Adrenal gland (tissue), 12 donors: ENCODE data around the gene C10orf90. TPM values are rescaled to one million over a fixed set of nuclear protein-coding genes. Genes with fewer than 3 reads are reported as not detected.

Experiments
- DNase-seq, 7 donors: peaks; one replicate each; pipeline ENCODE4 v3.0.0-alpha.2; 2019 to 2020
- H3K27ac ChIP-seq, 5 donors: fragments of 200-600 bp; sonication (generic) in 4 of 5; 1 replicate in 3 of 5; 2 replicates in 2 of 5; pipeline versions ENCODE4 v1.5.1 to v1.8.0; 2016 to 2020; ENCODE audit warnings: mild to moderate bottlenecking in 1 of 5
- H3K27me3 ChIP-seq: fragments of 200-600 bp; 2 replicates; pipeline ENCODE4 v1.8.0; 2021
- H3K36me3 ChIP-seq, 2 donors: fragments of 200-600 bp; replicated peaks in 1 of 2; 1 replicate in 1 of 2; 2 replicates in 1 of 2; pipeline versions ENCODE4 v1.5.1 to v1.8.0; 2018 to 2022
- H3K4me1 ChIP-seq, 2 donors: fragments of 200-600 bp; replicated peaks in 1 of 2; 1 replicate in 1 of 2; 2 replicates in 1 of 2; pipeline versions ENCODE4 v1.5.1 to v1.8.0; 2018 to 2021
- H3K4me3 ChIP-seq, 4 donors: fragments of 200-600 bp; sonication (generic) in 3 of 4; one replicate each; pipeline ENCODE4 v1.5.1; 2016 to 2018
- H3K9me3 ChIP-seq, 3 donors: fragments of 200-600 bp; sonication (generic) in 1 of 3; replicated peaks in 1 of 3; 1 replicate in 2 of 3; 2 replicates in 1 of 3; pipeline versions ENCODE4 v1.5.1 to v1.8.0; 2016 to 2021
- CTCF ChIP-seq, 6 experiments: fragments of 450-650 bp in 4 of 6; fragments of 200-600 bp in 2 of 6; sonication (generic) in 1 of 6; IDR thresholded peaks; 1 replicate in 5 of 6; 2 replicates in 1 of 6; pipeline versions ENCODE4 v1.5.1 to v1.8.0; 2016 to 2021; ENCODE audit warnings: antibody characterized with exemption in 6 of 6, mild to moderate bottlenecking in 2 of 6, moderate library complexity in 1 of 6
- POLR2A ChIP-seq, 2 donors: fragments of 450-650 bp; IDR thresholded peaks; one replicate each; pipeline ENCODE4 v1.6.1; 2017; ENCODE audit warnings: antibody characterized with exemption in 2 of 2, mild to moderate bottlenecking in 2 of 2, moderate library complexity in 1 of 2
- WGBS, 4 donors: extraction: QIAGEN DNeasy Blood & Tissue Kit in 2 of 4; methylation state at CpG; one replicate each; pipeline versions ENCODE4 v1.1.5 to v1.1.7; 2013 to 2017; 5-methylcytosine and 5-hydroxymethylcytosine counted together
- intact Hi-C, 2 donors: fragments of 100-400 bp; cut with DNase I; formaldehyde crosslinking; loops; one replicate each; pipeline versions ENCODE4 v1.14.1 to v1.15.0; 2022 to 2023
- polyA plus RNA-seq, 3 donors: library from polyadenylated mRNA; stranded (reverse); fragments of 200-250 nt in 2 of 3; fragments of 350-450 nt in 1 of 3; fragmentation: Illumina TruSeq in 1 of 3; extraction: RNeasy Lipid Tissue Mini Kit (QIAGEN cat#74804) in 1 of 3; gene quantifications; one replicate each; pipeline ENCODE4 v1.2.3, GENCODE V29; 2013 to 2014
- total RNA-seq, 9 donors: library from RNA; depleted of rRNA in 4 of 9; stranded (reverse); fragments of >200 nt in 4 of 9; fragments of 120-200 nt in 1 of 9; fragmentation: NEBNext Ultra II Directional in 1 of 9; extraction: Animal tissue kit (Norgen Biotek cat#: 25700) in 1 of 9; gene quantifications; one replicate each; pipeline versions ENCODE4 v1.1.0 to v1.2.4, GENCODE V29; 2013 to 2023
- donor health status: healthy with polysubstance abuse.
- donor health status: Bipolar disorder and iron deficiency.
- donor health status: DM: yes; HTN: yes; CAD: no.
- donor health status: DM: no; HTN: no; CAD: no.
- donor health status: DM: no; HTN: no; CAD: no.
- donor health status: DM: yes; HTN: yes; CAD: no.

The C10orf90 gene
- total and polyA plus RNA-seq, 12 donors = 0.10 to 0.18 TPM; not detected in 10

GRCh38 chr10:126376956-126377355, 293.5 kb downstream of the C10orf90 start:
- 73 to 88% (median 83%) methylated on average over 2 of the region's 2 CpGs for WGBS, 4 donors
- intact Hi-C loops = no loop called here
- no peaks in the 10 kb centered on the region for H3K36me3 ChIP-seq
- TF ChIP-seq CTCF (IDR thresholded peaks at IDR 0.05) = no peak
- no peak for TF ChIP-seq POLR2A (IDR thresholded peaks at IDR 0.05)
- no peaks in the 10 kb centered on the region for H3K27me3 ChIP-seq
- H3K4me1 ChIP-seq = no peaks in the 10 kb centered on the region
- no peak for DNase-seq
- no peak overlapping the region for H3K27ac ChIP-seq
- H3K9me3 ChIP-seq = no peaks in the 10 kb centered on the region
- H3K4me3 ChIP-seq = no peak overlapping the region

- H3K4me1 ChIP-seq = no peaks in the 10 kb centered on the region
- no peaks in the 10 kb centered on the region for H3K27me3 ChIP-seq
- TF ChIP-seq CTCF (IDR thresholded peaks at IDR 0.05) (no peak), POLR2A (IDR thresholded peaks at IDR 0.05) (no peak)
- H3K9me3 ChIP-seq = no peaks in the 10 kb centered on the region
- no peak overlapping the region for H3K4me3 ChIP-seq
- no peaks in the 10 kb centered on the region for H3K36me3 ChIP-seq
- DNase-seq = no peak
- WGBS, 4 donors = 81 to 93% (median 86%) methylated on average over 1 of the region's 1 CpG
- intact Hi-C loops = no loop called here
- H3K27ac ChIP-seq = no peak overlapping the region
These were observed 294.5 kb downstream of the C10orf90 start for GRCh38 chr10:126375926-126376554.

- no peaks in the 10 kb centered on the region for H3K27me3 ChIP-seq
- H3K27ac ChIP-seq = no peak overlapping the region
- intact Hi-C loops = no loop called here
- no peak overlapping the region for H3K4me3 ChIP-seq
- H3K36me3 ChIP-seq = no peaks in the 10 kb centered on the region
- no peaks in the 10 kb centered on the region for H3K4me1 ChIP-seq
- DNase-seq = no peak
- no peaks in the 10 kb centered on the region for H3K9me3 ChIP-seq
- TF ChIP-seq POLR2A (IDR thresholded peaks at IDR 0.05) (no peak), CTCF (IDR thresholded peaks at IDR 0.05) (no peak)
These were observed 295.2 kb downstream of the C10orf90 start for GRCh38 chr10:126375299-126375698.

Other genes with a start within 250 kb of the C10orf90 start
- gene DOCK1, start 234.7 kb upstream of the C10orf90 start, total RNA-seq = 10 to 100 TPM; 18.1 to 30.4 (median 23.1) TPM
- gene DOCK1, start 234.7 kb upstream of the C10orf90 start, polyA plus RNA-seq = 10 to 100 TPM in 1 of 3 donors, 1 to 10 TPM in 2; 8.1 to 14.5 (median 8.3) TPM